Endothelial cell of umbilical vein (primary cell): ENCODE measurements around the gene SLC6A6. TPM values are rescaled to one million over a fixed set of nuclear protein-coding genes. Genes with fewer than 3 reads are reported as not detected.

ENCODE experiments used
- BruUV-seq: library from RNA; stranded (reverse); fragments of 400-500 nt; replicated peaks from 2 replicates; lab custom pipeline; 2021; lab: Mats Ljungman, UMichigan
- CTCF ChIA-PET: fragments of 300-600, 350-600 bp; sonication (Branson Sonifier 250); formaldehyde crosslinking; loops from one replicate; lab custom pipeline; 2021; ENCODE audit warnings: antibody characterized with exemption, inconsistent platforms; lab: Charles Lee
- POLR2A ChIA-PET: fragments of 300-600, 350-600 bp; sonication (Branson Sonifier 250); formaldehyde crosslinking; loops from one replicate; lab custom pipeline; 2021; ENCODE audit warnings: antibody characterized with exemption, inconsistent platforms; lab: Charles Lee
- DNase-seq: peaks from one replicate; pipeline ENCODE4 v3.0.0-alpha.2; 2011; ENCODE audit warnings: low read depth, low spot score
- FAIRE-seq: peaks from 2 replicates; lab custom pipeline; 2011; peaks lifted over from hg19 to GRCh38; lab: Jason Lieb, UNC
- H2AFZ ChIP-seq: 2 replicates; pipeline ENCODE4 v1.6.0; 2012; ENCODE audit warnings: low read depth, low read length, control low read depth, inconsistent platforms
- H3K27ac ChIP-seq: 2 replicates; pipeline ENCODE4 v1.5.1; 2011; ENCODE audit warnings: low read depth, mild to moderate bottlenecking, control low read depth, low read length, moderate library complexity; ENCODE audit not compliant: insufficient read depth
- H3K27me3 ChIP-seq, 2 experiments: 2 replicates each; pipeline versions ENCODE4 v1.6.0 to v1.6.1; 2011; ENCODE audit warnings: low read length in 2 of 2, mixed read lengths in 1 of 2; ENCODE audit not compliant: control insufficient read depth in 2 of 2, insufficient read depth in 2 of 2
- H3K36me3 ChIP-seq, 2 experiments: 2 replicates in 1 of 2; 3 replicates in 1 of 2; pipeline ENCODE4 v1.5.1; 2011; ENCODE audit warnings: low read length in 2 of 2, mild to moderate bottlenecking in 1 of 2, moderate library complexity in 1 of 2; ENCODE audit not compliant: control insufficient read depth in 2 of 2, insufficient read depth in 2 of 2; ENCODE audit errors: extremely low read depth in 1 of 2
- H3K4me1 ChIP-seq: 3 replicates; pipeline ENCODE4 v1.5.1; 2011; ENCODE audit warnings: mild to moderate bottlenecking, low read length; ENCODE audit not compliant: control insufficient read depth, insufficient read depth; ENCODE audit errors: extremely low read depth
- H3K4me2 ChIP-seq: 2 replicates; pipeline ENCODE4 v1.6.1; 2011; ENCODE audit warnings: low read length, control low read depth, mixed read lengths; ENCODE audit not compliant: insufficient read depth
- H3K4me3 ChIP-seq, 3 experiments: fragments of 200-600 bp in 1 of 3; sonication (generic), shearing (Covaris generic) in 1 of 3; replicated peaks in 1 of 3; 2 replicates each; pipeline ENCODE4 v1.5.1; 2011 to 2016; ENCODE audit warnings: control low read depth in 3 of 3, low read length in 3 of 3, mild to moderate bottlenecking in 2 of 3, inconsistent platforms in 1 of 3, low read depth in 1 of 3, moderate library complexity in 1 of 3; ENCODE audit not compliant: insufficient read depth in 1 of 3
- H3K79me2 ChIP-seq: 2 replicates; pipeline ENCODE4 v1.6.0; 2012; ENCODE audit warnings: low read length, inconsistent platforms; ENCODE audit not compliant: control insufficient read depth, insufficient read depth
- H3K9ac ChIP-seq: replicated peaks from 2 replicates; pipeline ENCODE3; 2011; ENCODE audit warnings: low read length, control low read depth; ENCODE audit not compliant: insufficient read depth; ENCODE audit errors: extremely low read depth
- H3K9me1 ChIP-seq: replicated peaks from 3 replicates; pipeline ENCODE4 v1.6.0; 2011; ENCODE audit warnings: mild to moderate bottlenecking, low read length; ENCODE audit not compliant: control insufficient read depth, insufficient read depth; ENCODE audit errors: extremely low read depth
- H3K9me3 ChIP-seq: replicated peaks from 2 replicates; pipeline ENCODE4 v1.5.1; 2012; ENCODE audit warnings: low read length, inconsistent platforms; ENCODE audit not compliant: control insufficient read depth, insufficient read depth
- H4K20me1 ChIP-seq: replicated peaks from 2 replicates; pipeline ENCODE3; 2011; ENCODE audit warnings: mild to moderate bottlenecking, low read length; ENCODE audit not compliant: control insufficient read depth, insufficient read depth; ENCODE audit errors: extremely low read depth
- EZH2 ChIP-seq: IDR thresholded peaks from 2 replicates; pipeline ENCODE4 v1.6.1; 2012; ENCODE audit warnings: borderline replicate concordance, low read depth, mild to moderate bottlenecking, moderate library complexity, low read length, inconsistent platforms; ENCODE audit not compliant: severe bottlenecking
- FOS ChIP-seq: IDR thresholded peaks from 2 replicates; pipeline ENCODE4 v1.6.1; 2011; ENCODE audit warnings: mild to moderate bottlenecking, low read length, moderate library complexity, borderline replicate concordance; ENCODE audit not compliant: insufficient read depth
- GATA2 ChIP-seq: IDR thresholded peaks from 2 replicates; pipeline ENCODE4 v1.7.0; 2011; ENCODE audit warnings: low read depth, mild to moderate bottlenecking, moderate library complexity, mixed read lengths, low read length; ENCODE audit not compliant: insufficient read length, insufficient read depth
- MYC ChIP-seq: IDR thresholded peaks from one replicate; pipeline ENCODE4 v1.6.1; 2011; ENCODE audit warnings: mild to moderate bottlenecking, low read depth, low read length
- POLR2A ChIP-seq: IDR thresholded peaks from 2 replicates; pipeline ENCODE4 v1.6.1; 2012; ENCODE audit warnings: low read depth, mild to moderate bottlenecking, control low read depth, low read length
- POLR2AphosphoS5 ChIP-seq: IDR thresholded peaks from 2 replicates; pipeline ENCODE4 v1.6.1; 2012; ENCODE audit warnings: low read depth, mild to moderate bottlenecking, control low read depth, low read length, moderate library complexity; ENCODE audit not compliant: insufficient read depth
- dilution Hi-C: fragments of 300-500 bp; cut with MboI; formaldehyde crosslinking; loops from one replicate; pipeline ENCODE4 v1.15.0; 2019; ENCODE audit warnings: low sequenced_read_pairs; ENCODE audit not compliant: extremely low pct_ligation_motif_present
- intact Hi-C: fragments of 100-400 bp; cut with micrococcal nuclease; formaldehyde crosslinking; loops from one replicate; pipeline ENCODE4 v1.10.0; 2022
- polyA plus RNA-seq, 4 experiments: library from polyadenylated mRNA; depleted of rRNA in 3 of 4; stranded (reverse) in 3 of 4; unstranded in 1 of 4; fragments of >200 nt; gene quantifications; 2 replicates each; pipeline versions ENCODE4 v1.2.1 to v1.2.3, GENCODE V29; 2011 to 2012; ENCODE audit warnings: missing spikeins in 1 of 4
- total RNA-seq: library from RNA; stranded (reverse); gene quantifications from 2 replicates; pipeline ENCODE4 v1.2.3, GENCODE V29; 2021
- TF ChIP-seq, protein P1 (sequence below): IDR thresholded peaks from 2 replicates; pipeline ENCODE4 v1.6.1; 2011; ENCODE audit not compliant: insufficient read depth, insufficient read length
- TF ChIP-seq, protein P2 (sequence below), 2 donors: IDR thresholded peaks; 1 replicate in 1 of 2; 2 replicates in 1 of 2; pipeline ENCODE4 v1.5.1; 2011; ENCODE audit warnings: low read length in 2 of 2, mild to moderate bottlenecking in 2 of 2, moderate library complexity in 2 of 2, control low read depth in 1 of 2, inconsistent platforms in 1 of 2, low read depth in 1 of 2; ENCODE audit not compliant: insufficient read depth in 1 of 2; ENCODE audit errors: extremely low read depth in 1 of 2

SLC6A6 gene
- total and polyA plus RNA-seq, 2 donors (not counting 3 experiments of a cell fraction or from before 2014, with no cell fraction given), result 25.7 to 38.0 TPM

DNA sequence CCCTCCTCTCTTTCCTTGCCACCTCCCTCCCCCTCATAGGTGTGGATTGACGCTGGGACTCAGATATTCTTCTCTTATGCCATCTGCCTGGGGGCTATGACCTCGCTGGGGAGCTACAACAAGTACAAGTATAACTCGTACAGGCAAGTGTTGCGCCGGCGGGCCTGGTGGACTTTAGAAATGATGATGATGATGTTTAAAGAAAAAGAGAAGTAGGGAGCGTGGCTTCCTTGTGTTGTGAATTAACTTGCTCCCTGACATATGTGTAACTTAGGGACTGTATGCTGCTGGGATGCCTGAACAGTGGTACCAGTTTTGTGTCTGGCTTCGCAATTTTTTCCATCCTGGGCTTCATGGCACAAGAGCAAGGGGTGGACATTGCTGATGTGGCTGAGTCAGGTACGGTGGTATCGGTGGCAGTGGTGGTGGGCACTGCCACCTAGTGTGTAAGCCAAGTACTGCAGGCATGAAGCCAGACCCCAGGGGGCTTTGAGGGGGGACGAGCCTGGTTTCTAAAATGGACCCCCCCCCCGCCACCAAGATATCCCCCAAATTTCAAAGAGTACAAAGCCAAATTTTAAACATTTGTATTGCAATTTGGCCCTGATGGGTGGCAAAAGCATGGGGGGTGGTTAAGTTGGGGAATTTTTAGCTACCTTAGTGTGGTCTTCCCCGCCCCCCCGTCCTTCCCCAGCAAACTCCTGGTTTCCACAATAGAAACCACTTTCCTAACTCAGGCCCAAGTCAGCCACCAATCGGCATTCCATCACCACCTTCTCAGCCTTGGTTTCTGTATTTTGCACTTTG is 65.6 kb downstream of the SLC6A6 start:
- H3K4me2 ChIP-seq, result no peak overlapping the region
- no peak overlapping the region for H2AFZ ChIP-seq
- ChIA-PET POLR2A (no interaction called here), CTCF (interaction anchor here (0.6 to 4.5 kb wide), 25 partner anchors 9 to 572 kb away, joined by 3 to 93 read pairs (median 4); partner anchors contain the start of gene SLC6A6)
- H3K9me1 ChIP-seq, result no peaks in the 10 kb centered on the region
- no peak overlapping the region for H3K27ac ChIP-seq
- no peaks in the 10 kb centered on the region for H3K79me2 ChIP-seq
- H4K20me1 ChIP-seq, result no peaks in the 10 kb centered on the region
- H3K4me1 ChIP-seq, result peaks cover 7% of the 10 kb centered on the region
- no peak overlapping the region for H3K9ac ChIP-seq
- no peaks in the 10 kb centered on the region for H3K9me3 ChIP-seq
- H3K4me3 ChIP-seq, result no peak overlapping the region
- peaks cover 0 to 6% of the 10 kb centered on the region in 2 experiments for H3K36me3 ChIP-seq
- dilution Hi-C loops, result no loop called here
- peak; percentile 26 for FAIRE-seq
- BruUV-seq, result no TSS peak
- DNase-seq, result peak; percentile 41
- no peaks in the 10 kb centered on the region for H3K27me3 ChIP-seq
- intact Hi-C loops, result loop anchor here (1.0 to 10.0 kb wide), 6 partner anchors 65 to 813 kb away; partner anchors contain the start of gene SLC6A6
- no peak for TF ChIP-seq MYC
- no peak for TF ChIP-seq POLR2A
- TF ChIP-seq EZH2, result no peak
- TF ChIP-seq, protein P1, sequence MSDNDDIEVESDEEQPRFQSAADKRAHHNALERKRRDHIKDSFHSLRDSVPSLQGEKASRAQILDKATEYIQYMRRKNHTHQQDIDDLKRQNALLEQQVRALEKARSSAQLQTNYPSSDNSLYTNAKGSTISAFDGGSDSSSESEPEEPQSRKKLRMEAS, result no peak
- no peak for TF ChIP-seq GATA2
- TF ChIP-seq FOS, result no peak
- TF ChIP-seq, protein P2, sequence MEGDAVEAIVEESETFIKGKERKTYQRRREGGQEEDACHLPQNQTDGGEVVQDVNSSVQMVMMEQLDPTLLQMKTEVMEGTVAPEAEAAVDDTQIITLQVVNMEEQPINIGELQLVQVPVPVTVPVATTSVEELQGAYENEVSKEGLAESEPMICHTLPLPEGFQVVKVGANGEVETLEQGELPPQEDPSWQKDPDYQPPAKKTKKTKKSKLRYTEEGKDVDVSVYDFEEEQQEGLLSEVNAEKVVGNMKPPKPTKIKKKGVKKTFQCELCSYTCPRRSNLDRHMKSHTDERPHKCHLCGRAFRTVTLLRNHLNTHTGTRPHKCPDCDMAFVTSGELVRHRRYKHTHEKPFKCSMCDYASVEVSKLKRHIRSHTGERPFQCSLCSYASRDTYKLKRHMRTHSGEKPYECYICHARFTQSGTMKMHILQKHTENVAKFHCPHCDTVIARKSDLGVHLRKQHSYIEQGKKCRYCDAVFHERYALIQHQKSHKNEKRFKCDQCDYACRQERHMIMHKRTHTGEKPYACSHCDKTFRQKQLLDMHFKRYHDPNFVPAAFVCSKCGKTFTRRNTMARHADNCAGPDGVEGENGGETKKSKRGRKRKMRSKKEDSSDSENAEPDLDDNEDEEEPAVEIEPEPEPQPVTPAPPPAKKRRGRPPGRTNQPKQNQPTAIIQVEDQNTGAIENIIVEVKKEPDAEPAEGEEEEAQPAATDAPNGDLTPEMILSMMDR (IDR thresholded peaks at IDR 0.05; ENCODE audit: extremely low read depth in 1 of 2, insufficient read depth in 1 of 2, low read depth in 1 of 2, low read length in 2 of 2), result peak; percentile 64 to 85
- no peak for TF ChIP-seq POLR2AphosphoS5
